HG03060 (cell line): ENCODE measurements around the gene KDM7A.

ENCODE experiments used
- ATAC-seq: cut with Tn5 transposase; IDR thresholded peaks from one replicate; pipeline ENCODE4 v1.9.1; 2021; ENCODE audit warnings: low read depth, moderate number of reproducible peaks; ENCODE audit not compliant: unreplicated experiment

The KDM7A gene

GRCh38 chr7:140036224-140036962 is 140.4 kb downstream of the KDM7A start:
- ATAC-seq: no peak

- ATAC-seq: no peak
Observed at GRCh38 chr7:140035400-140036223, 141.2 kb downstream of the KDM7A start.
